Cardiac muscle cell (in vitro differentiated cells and primary cell): ENCODE data around the gene PLEKHA6. TPM values are rescaled to one million over a fixed set of nuclear protein-coding genes. Genes with fewer than 3 reads are reported as not detected.

Experiments used
- DNase-seq, 2 donors: peaks; one replicate each; pipeline versions ENCODE4 v3.0.0 to v3.0.0-alpha.2; 2010 to 2017; ENCODE audit warnings: low read depth in 1 of 2, low spot score in 1 of 2
- H3K27ac ChIP-seq: fragments of 200-600 bp; sonication (generic); 2 replicates; pipeline ENCODE4 v1.5.1; 2016
- H3K27me3 ChIP-seq: fragments of 200-600 bp; sonication (generic); 2 replicates; pipeline ENCODE4 v1.6.0; 2016; ENCODE audit warnings: control low read depth
- H3K36me3 ChIP-seq: fragments of 200-600 bp; sonication (generic); 2 replicates; pipeline ENCODE4 v1.5.1; 2016; ENCODE audit warnings: control low read depth
- H3K4me1 ChIP-seq: fragments of 200-600 bp; sonication (generic); 2 replicates; pipeline ENCODE4 v1.8.1; 2017; ENCODE audit warnings: low read depth, mild to moderate bottlenecking, mixed run types
- H3K4me3 ChIP-seq: fragments of 200-600 bp; sonication (generic); 2 replicates; pipeline ENCODE4 v1.5.1; 2016; ENCODE audit warnings: mild to moderate bottlenecking
- H3K9me3 ChIP-seq: fragments of 200-600 bp; sonication (generic); 2 replicates; pipeline ENCODE4 v1.5.1; 2017; ENCODE audit warnings: low read depth, mild to moderate bottlenecking, control low read depth
- CTCF ChIP-seq: IDR thresholded peaks from 2 replicates; pipeline ENCODE4 v1.5.1; 2012; ENCODE audit warnings: low read depth, mild to moderate bottlenecking, low read length
- polyA plus RNA-seq: library from polyadenylated mRNA; unstranded; fragments of >200 nt; fragmentation: Nextera tagmentation; extraction: Ambion mirVana; gene quantifications from 2 replicates; pipeline ENCODE4 v1.2.1, GENCODE V29; 2016
- total RNA-seq: library from RNA; depleted of rRNA; stranded (reverse); fragments of >200 nt; gene quantifications from 2 replicates; pipeline ENCODE4 v1.2.3, GENCODE V29; 2016

Gene PLEKHA6
- total and polyA plus RNA-seq, 2 experiments from 2014 or later = 41.6 to 44.1 TPM

- no peak for TF ChIP-seq CTCF
- Histone ChIP-seq H3K4me1 (no peaks in the 10 kb centered on the region), H3K9me3 (no peaks in the 10 kb centered on the region), H3K36me3 (no peaks in the 10 kb centered on the region), H3K4me3 (no peak overlapping the region), H3K27ac (no peak overlapping the region), H3K27me3 (peaks cover 23% of the 10 kb centered on the region)
- no peak for DNase-seq
Observed at GRCh38 chr1:204181116-204181515, 178.6 kb downstream of the PLEKHA6 start.

- DNase-seq = no peak
- H3K27me3 ChIP-seq = peaks cover 30% of the 10 kb centered on the region
- H3K4me3 ChIP-seq = no peak overlapping the region
- H3K36me3 ChIP-seq = no peaks in the 10 kb centered on the region
- no peaks in the 10 kb centered on the region for H3K9me3 ChIP-seq
- H3K27ac ChIP-seq = no peak overlapping the region
- H3K4me1 ChIP-seq = no peaks in the 10 kb centered on the region
- no peak for TF ChIP-seq CTCF
Observed at GRCh38 chr1:204180133-204180532, 179.6 kb downstream of the PLEKHA6 start.

GRCh38 chr1:204178487-204179281, 181.0 kb downstream of the PLEKHA6 start:
- no peaks in the 10 kb centered on the region for H3K9me3 ChIP-seq
- H3K4me3 ChIP-seq = no peak overlapping the region
- H3K36me3 ChIP-seq = no peaks in the 10 kb centered on the region
- no peak for DNase-seq
- TF ChIP-seq CTCF = no peak
- H3K27ac ChIP-seq = no peak overlapping the region
- no peaks in the 10 kb centered on the region for H3K4me1 ChIP-seq
- H3K27me3 ChIP-seq = peaks cover 41% of the 10 kb centered on the region

GRCh38 chr1:204177133-204177532, 182.6 kb downstream of the PLEKHA6 start:
- Histone ChIP-seq H3K27me3 (peaks cover 42% of the 10 kb centered on the region), H3K4me3 (no peak overlapping the region), H3K36me3 (no peaks in the 10 kb centered on the region), H3K27ac (no peak overlapping the region), H3K9me3 (no peaks in the 10 kb centered on the region), H3K4me1 (no peaks in the 10 kb centered on the region)
- TF ChIP-seq CTCF = no peak
- no peak for DNase-seq

DNA sequence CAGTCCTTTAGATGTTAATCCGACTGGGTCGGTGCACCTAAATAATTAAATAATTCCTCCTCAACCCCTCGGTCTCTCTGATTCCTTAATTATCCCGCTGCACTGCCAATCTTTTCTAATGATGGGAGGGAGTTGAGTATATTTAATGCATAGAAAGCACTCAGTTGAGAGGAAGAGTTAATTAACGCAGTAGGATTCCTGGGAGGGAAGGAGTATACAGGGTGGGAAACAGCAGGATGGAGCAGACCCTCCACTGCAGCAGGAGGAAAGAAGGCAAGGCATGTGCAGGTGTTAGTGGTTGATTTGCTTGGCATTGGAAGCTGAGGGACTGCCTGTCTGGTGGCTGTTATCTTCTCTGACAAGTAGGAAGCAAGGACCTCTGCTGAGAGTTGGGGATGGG, 183.7 kb downstream of the PLEKHA6 start:
- Histone ChIP-seq H3K4me1 (no peaks in the 10 kb centered on the region), H3K4me3 (no peak overlapping the region), H3K36me3 (no peaks in the 10 kb centered on the region), H3K27ac (no peak overlapping the region), H3K27me3 (peaks cover 42% of the 10 kb centered on the region), H3K9me3 (no peaks in the 10 kb centered on the region)
- no peak for DNase-seq
- TF ChIP-seq CTCF = no peak
